WTC11 (cell line): Measurements from ENCODE around the gene B3GAT3. TPM values are rescaled to one million over a fixed set of nuclear protein-coding genes. Genes with fewer than 3 reads are reported as not detected.

Experiments used
- CREB1 ChIP-seq: sonication (generic); formaldehyde crosslinking; IDR thresholded peaks from 2 replicates; pipeline ENCODE4 v1.8.0; 2023; ENCODE audit warnings: mild to moderate bottlenecking, missing genetic modification reagents
- FOXK1 ChIP-seq: sonication (generic); formaldehyde crosslinking; IDR thresholded peaks from 2 replicates; pipeline ENCODE4 v1.8.0; 2022; ENCODE audit warnings: mild to moderate bottlenecking, moderate library complexity, missing genetic modification reagents
- GABPB1 ChIP-seq: sonication (generic); formaldehyde crosslinking; IDR thresholded peaks from 2 replicates; pipeline ENCODE4 v1.8.1; 2023; ENCODE audit warnings: mild to moderate bottlenecking, missing genetic modification reagents
- JAZF1 ChIP-seq: fragments of 250-450 bp; sonication (Bioruptor Pico); IDR thresholded peaks from 2 replicates; pipeline ENCODE4 v1.9.0; 2021; ENCODE audit warnings: moderate library complexity, mild to moderate bottlenecking, inconsistent platforms
- NFATC4 ChIP-seq: fragments of 250-450 bp; sonication (Bioruptor Pico); IDR thresholded peaks from 2 replicates; pipeline ENCODE4 v1.9.0; 2021; ENCODE audit warnings: mild to moderate bottlenecking
- NFE2L1 ChIP-seq: sonication (generic); formaldehyde crosslinking; IDR thresholded peaks from 2 replicates; pipeline ENCODE4 v1.8.1; 2023; ENCODE audit warnings: missing genetic modification reagents
- NR3C1 ChIP-seq: sonication (generic); formaldehyde crosslinking; conservative IDR thresholded peaks from 2 replicates; pipeline ENCODE4 v1.8.1; 2023; ENCODE audit warnings: low read depth, mild to moderate bottlenecking, missing genetic modification reagents
- PRRX2 ChIP-seq: fragments of 250-450 bp; sonication (Bioruptor Pico); IDR thresholded peaks from 2 replicates; pipeline ENCODE4 v1.8.0; 2021; ENCODE audit warnings: mild to moderate bottlenecking
- RELA ChIP-seq: sonication (generic); formaldehyde crosslinking; IDR thresholded peaks from 2 replicates; pipeline ENCODE4 v1.8.1; 2022; ENCODE audit warnings: missing genetic modification reagents, mild to moderate bottlenecking, borderline replicate concordance
- SOX15 ChIP-seq: fragments of 250-450 bp; sonication (Bioruptor Pico); IDR thresholded peaks from 2 replicates; pipeline ENCODE4 v1.9.0; 2021; ENCODE audit warnings: mild to moderate bottlenecking
- SP1 ChIP-seq: sonication (generic); formaldehyde crosslinking; conservative IDR thresholded peaks from 2 replicates; pipeline ENCODE4 v1.8.1; 2022; ENCODE audit warnings: missing genetic modification reagents
- TCF7 ChIP-seq: sonication (generic); formaldehyde crosslinking; IDR thresholded peaks from 2 replicates; pipeline ENCODE4 v1.8.0; 2022; ENCODE audit warnings: mild to moderate bottlenecking, low read depth, missing genetic modification reagents, moderate library complexity
- TEAD1 ChIP-seq: sonication (generic); formaldehyde crosslinking; IDR thresholded peaks from 2 replicates; pipeline ENCODE4 v1.8.0; 2022; ENCODE audit warnings: mild to moderate bottlenecking, missing genetic modification reagents
- ZNF263 ChIP-seq: sonication (generic); formaldehyde crosslinking; IDR thresholded peaks from 2 replicates; pipeline ENCODE4 v1.8.1; 2022; ENCODE audit warnings: low read depth, mild to moderate bottlenecking, moderate library complexity, missing genetic modification reagents
- ZNF396 ChIP-seq: fragments of 250-450 bp; sonication (Bioruptor Pico); IDR thresholded peaks from 2 replicates; pipeline ENCODE4 v1.8.0; 2021; ENCODE audit warnings: mild to moderate bottlenecking, moderate library complexity, borderline replicate concordance
- total RNA-seq: library from RNA; stranded (reverse); gene quantifications from 3 replicates; pipeline ENCODE4 v1.2.3, GENCODE V29; 2021
- TF ChIP-seq, protein P1 (sequence below): sonication (generic); formaldehyde crosslinking; IDR thresholded peaks from 2 replicates; pipeline ENCODE4 v1.8.1; 2023; ENCODE audit warnings: mild to moderate bottlenecking, moderate library complexity, missing genetic modification reagents
- TF ChIP-seq, protein P2 (sequence below): fragments of 250-450 bp; sonication (Bioruptor Pico); IDR thresholded peaks from 2 replicates; pipeline ENCODE4 v1.9.0; 2021; ENCODE audit warnings: mild to moderate bottlenecking, borderline replicate concordance
- TF ChIP-seq, protein P3 (sequence below): sonication (generic); formaldehyde crosslinking; IDR thresholded peaks from 2 replicates; pipeline ENCODE4 v1.8.0; 2023; ENCODE audit warnings: missing genetic modification reagents, mild to moderate bottlenecking, borderline replicate concordance
- TF ChIP-seq, protein P4 (sequence below): sonication (generic); formaldehyde crosslinking; IDR thresholded peaks from 2 replicates; pipeline ENCODE4 v1.8.1; 2023; ENCODE audit warnings: mild to moderate bottlenecking, missing genetic modification reagents, moderate library complexity
- TF ChIP-seq, protein P5 (sequence below): fragments of 250-450 bp; sonication (Bioruptor Pico); IDR thresholded peaks from 2 replicates; pipeline ENCODE4 v1.8.0; 2021; ENCODE audit warnings: mild to moderate bottlenecking
- TF ChIP-seq, protein P6 (sequence below): sonication (generic); formaldehyde crosslinking; IDR thresholded peaks from 2 replicates; pipeline ENCODE4 v1.8.1; 2023; ENCODE audit warnings: mild to moderate bottlenecking, missing genetic modification reagents
- TF ChIP-seq, protein P7 (sequence below): fragments of 200-600 bp; IDR thresholded peaks from 2 replicates; pipeline ENCODE4 v1.8.0; 2022; ENCODE audit warnings: antibody characterized with exemption

Gene B3GAT3
- total RNA-seq, 1 experiment from 2014 or later, result 43.9 TPM

DNA sequence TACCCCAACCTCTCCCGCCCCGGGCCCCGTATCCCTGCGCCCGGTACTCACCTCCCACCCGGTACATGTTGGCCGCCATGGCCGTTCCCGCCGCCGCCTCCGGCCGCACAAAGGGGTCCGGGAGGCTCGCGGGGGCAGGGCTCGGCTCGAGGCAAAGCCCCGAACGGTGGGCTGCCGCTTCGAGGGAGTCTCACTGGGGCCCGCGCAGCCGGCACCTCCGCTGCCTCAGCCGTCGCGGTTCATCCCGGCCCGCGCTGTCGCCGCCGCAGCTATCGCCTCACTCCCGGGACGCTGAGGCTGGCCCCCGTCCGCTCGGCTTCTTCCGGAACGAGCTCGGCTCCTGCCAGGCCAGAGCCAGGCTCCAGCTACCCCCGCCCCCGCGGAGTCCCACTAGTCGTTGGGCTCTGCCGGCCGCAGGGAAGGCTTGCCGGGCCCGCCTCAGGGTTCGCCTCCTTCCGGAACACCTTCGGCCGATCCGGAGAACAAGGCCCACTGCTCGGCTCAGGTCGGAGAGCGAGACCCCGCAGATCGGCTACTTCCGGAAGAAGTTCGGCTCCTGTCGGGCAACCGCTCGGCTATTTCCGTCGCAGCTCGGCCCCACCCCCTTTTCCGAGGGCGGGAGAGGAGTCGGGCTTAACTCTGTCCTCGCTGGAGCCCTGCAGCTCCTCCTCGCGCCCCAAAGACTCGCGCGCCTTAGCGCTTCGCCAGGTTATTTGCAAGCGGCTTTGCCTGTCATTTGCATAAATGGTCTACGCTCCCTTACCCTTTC lies 20.2 kb downstream of the B3GAT3 start, which contains the start of gene MTA2 (continued):
- TF ChIP-seq ZNF396 (no peak), SOX15 (no peak), TEAD1 (CRISPR knock-in tag) (peak; percentile 48; the same call in 1 of the 2 replicates), GABPB1 (CRISPR knock-in tag) (no peak; the same call in 1 of the 2 replicates), NR3C1 (CRISPR knock-in tag) (no peak), PRRX2 (CRISPR knock-in tag) (no peak), CREB1 (no peak), JAZF1 (CRISPR knock-in tag) (no peak), FOXK1 (CRISPR knock-in tag) (no peak), NFATC4 (0 out of 2 replicates have a peak, but pooled peaks have one; percentile 30), SP1 (peak; percentile 75), NFE2L1 (CRISPR knock-in tag) (no peak; the same call in 1 of the 2 replicates), TCF7 (CRISPR knock-in tag) (no peak), ZNF263 (no peak), RELA (CRISPR knock-in tag) (peak; percentile 26; the same call in 1 of the 2 replicates)
- TF ChIP-seq, protein P1, sequence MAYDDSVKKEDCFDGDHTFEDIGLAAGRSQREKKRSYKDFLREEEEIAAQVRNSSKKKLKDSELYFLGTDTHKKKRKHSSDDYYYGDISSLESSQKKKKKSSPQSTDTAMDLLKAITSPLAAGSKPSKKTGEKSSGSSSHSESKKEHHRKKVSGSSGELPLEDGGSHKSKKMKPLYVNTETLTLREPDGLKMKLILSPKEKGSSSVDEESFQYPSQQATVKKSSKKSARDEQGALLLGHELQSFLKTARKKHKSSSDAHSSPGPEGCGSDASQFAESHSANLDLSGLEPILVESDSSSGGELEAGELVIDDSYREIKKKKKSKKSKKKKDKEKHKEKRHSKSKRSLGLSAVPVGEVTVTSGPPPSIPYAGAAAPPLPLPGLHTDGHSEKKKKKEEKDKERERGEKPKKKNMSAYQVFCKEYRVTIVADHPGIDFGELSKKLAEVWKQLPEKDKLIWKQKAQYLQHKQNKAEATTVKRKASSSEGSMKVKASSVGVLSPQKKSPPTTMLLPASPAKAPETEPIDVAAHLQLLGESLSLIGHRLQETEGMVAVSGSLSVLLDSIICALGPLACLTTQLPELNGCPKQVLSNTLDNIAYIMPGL (CRISPR knock-in tag), result peak; percentile 77; the same call in 1 of the 2 replicates
- TF ChIP-seq, protein P2, sequence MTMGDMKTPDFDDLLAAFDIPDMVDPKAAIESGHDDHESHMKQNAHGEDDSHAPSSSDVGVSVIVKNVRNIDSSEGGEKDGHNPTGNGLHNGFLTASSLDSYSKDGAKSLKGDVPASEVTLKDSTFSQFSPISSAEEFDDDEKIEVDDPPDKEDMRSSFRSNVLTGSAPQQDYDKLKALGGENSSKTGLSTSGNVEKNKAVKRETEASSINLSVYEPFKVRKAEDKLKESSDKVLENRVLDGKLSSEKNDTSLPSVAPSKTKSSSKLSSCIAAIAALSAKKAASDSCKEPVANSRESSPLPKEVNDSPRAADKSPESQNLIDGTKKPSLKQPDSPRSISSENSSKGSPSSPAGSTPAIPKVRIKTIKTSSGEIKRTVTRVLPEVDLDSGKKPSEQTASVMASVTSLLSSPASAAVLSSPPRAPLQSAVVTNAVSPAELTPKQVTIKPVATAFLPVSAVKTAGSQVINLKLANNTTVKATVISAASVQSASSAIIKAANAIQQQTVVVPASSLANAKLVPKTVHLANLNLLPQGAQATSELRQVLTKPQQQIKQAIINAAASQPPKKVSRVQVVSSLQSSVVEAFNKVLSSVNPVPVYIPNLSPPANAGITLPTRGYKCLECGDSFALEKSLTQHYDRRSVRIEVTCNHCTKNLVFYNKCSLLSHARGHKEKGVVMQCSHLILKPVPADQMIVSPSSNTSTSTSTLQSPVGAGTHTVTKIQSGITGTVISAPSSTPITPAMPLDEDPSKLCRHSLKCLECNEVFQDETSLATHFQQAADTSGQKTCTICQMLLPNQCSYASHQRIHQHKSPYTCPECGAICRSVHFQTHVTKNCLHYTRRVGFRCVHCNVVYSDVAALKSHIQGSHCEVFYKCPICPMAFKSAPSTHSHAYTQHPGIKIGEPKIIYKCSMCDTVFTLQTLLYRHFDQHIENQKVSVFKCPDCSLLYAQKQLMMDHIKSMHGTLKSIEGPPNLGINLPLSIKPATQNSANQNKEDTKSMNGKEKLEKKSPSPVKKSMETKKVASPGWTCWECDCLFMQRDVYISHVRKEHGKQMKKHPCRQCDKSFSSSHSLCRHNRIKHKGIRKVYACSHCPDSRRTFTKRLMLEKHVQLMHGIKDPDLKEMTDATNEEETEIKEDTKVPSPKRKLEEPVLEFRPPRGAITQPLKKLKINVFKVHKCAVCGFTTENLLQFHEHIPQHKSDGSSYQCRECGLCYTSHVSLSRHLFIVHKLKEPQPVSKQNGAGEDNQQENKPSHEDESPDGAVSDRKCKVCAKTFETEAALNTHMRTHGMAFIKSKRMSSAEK (CRISPR knock-in tag), result no peak
- TF ChIP-seq, protein P3, sequence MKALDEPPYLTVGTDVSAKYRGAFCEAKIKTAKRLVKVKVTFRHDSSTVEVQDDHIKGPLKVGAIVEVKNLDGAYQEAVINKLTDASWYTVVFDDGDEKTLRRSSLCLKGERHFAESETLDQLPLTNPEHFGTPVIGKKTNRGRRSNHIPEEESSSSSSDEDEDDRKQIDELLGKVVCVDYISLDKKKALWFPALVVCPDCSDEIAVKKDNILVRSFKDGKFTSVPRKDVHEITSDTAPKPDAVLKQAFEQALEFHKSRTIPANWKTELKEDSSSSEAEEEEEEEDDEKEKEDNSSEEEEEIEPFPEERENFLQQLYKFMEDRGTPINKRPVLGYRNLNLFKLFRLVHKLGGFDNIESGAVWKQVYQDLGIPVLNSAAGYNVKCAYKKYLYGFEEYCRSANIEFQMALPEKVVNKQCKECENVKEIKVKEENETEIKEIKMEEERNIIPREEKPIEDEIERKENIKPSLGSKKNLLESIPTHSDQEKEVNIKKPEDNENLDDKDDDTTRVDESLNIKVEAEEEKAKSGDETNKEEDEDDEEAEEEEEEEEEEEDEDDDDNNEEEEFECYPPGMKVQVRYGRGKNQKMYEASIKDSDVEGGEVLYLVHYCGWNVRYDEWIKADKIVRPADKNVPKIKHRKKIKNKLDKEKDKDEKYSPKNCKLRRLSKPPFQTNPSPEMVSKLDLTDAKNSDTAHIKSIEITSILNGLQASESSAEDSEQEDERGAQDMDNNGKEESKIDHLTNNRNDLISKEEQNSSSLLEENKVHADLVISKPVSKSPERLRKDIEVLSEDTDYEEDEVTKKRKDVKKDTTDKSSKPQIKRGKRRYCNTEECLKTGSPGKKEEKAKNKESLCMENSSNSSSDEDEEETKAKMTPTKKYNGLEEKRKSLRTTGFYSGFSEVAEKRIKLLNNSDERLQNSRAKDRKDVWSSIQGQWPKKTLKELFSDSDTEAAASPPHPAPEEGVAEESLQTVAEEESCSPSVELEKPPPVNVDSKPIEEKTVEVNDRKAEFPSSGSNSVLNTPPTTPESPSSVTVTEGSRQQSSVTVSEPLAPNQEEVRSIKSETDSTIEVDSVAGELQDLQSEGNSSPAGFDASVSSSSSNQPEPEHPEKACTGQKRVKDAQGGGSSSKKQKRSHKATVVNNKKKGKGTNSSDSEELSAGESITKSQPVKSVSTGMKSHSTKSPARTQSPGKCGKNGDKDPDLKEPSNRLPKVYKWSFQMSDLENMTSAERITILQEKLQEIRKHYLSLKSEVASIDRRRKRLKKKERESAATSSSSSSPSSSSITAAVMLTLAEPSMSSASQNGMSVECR (CRISPR knock-in tag), result peak; percentile 84; the same call in 1 of the 2 replicates
- TF ChIP-seq, protein P4, sequence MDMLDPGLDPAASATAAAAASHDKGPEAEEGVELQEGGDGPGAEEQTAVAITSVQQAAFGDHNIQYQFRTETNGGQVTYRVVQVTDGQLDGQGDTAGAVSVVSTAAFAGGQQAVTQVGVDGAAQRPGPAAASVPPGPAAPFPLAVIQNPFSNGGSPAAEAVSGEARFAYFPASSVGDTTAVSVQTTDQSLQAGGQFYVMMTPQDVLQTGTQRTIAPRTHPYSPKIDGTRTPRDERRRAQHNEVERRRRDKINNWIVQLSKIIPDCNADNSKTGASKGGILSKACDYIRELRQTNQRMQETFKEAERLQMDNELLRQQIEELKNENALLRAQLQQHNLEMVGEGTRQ (CRISPR knock-in tag), result no peak
- TF ChIP-seq, protein P5, sequence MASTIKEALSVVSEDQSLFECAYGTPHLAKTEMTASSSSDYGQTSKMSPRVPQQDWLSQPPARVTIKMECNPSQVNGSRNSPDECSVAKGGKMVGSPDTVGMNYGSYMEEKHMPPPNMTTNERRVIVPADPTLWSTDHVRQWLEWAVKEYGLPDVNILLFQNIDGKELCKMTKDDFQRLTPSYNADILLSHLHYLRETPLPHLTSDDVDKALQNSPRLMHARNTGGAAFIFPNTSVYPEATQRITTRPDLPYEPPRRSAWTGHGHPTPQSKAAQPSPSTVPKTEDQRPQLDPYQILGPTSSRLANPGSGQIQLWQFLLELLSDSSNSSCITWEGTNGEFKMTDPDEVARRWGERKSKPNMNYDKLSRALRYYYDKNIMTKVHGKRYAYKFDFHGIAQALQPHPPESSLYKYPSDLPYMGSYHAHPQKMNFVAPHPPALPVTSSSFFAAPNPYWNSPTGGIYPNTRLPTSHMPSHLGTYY (CRISPR knock-in tag), result no peak
- TF ChIP-seq, protein P6, sequence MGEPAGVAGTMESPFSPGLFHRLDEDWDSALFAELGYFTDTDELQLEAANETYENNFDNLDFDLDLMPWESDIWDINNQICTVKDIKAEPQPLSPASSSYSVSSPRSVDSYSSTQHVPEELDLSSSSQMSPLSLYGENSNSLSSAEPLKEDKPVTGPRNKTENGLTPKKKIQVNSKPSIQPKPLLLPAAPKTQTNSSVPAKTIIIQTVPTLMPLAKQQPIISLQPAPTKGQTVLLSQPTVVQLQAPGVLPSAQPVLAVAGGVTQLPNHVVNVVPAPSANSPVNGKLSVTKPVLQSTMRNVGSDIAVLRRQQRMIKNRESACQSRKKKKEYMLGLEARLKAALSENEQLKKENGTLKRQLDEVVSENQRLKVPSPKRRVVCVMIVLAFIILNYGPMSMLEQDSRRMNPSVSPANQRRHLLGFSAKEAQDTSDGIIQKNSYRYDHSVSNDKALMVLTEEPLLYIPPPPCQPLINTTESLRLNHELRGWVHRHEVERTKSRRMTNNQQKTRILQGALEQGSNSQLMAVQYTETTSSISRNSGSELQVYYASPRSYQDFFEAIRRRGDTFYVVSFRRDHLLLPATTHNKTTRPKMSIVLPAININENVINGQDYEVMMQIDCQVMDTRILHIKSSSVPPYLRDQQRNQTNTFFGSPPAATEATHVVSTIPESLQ (CRISPR knock-in tag), result no peak
- TF ChIP-seq, protein P7, sequence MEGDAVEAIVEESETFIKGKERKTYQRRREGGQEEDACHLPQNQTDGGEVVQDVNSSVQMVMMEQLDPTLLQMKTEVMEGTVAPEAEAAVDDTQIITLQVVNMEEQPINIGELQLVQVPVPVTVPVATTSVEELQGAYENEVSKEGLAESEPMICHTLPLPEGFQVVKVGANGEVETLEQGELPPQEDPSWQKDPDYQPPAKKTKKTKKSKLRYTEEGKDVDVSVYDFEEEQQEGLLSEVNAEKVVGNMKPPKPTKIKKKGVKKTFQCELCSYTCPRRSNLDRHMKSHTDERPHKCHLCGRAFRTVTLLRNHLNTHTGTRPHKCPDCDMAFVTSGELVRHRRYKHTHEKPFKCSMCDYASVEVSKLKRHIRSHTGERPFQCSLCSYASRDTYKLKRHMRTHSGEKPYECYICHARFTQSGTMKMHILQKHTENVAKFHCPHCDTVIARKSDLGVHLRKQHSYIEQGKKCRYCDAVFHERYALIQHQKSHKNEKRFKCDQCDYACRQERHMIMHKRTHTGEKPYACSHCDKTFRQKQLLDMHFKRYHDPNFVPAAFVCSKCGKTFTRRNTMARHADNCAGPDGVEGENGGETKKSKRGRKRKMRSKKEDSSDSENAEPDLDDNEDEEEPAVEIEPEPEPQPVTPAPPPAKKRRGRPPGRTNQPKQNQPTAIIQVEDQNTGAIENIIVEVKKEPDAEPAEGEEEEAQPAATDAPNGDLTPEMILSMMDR, result no peak
